CD1c-positive myeloid dendritic cell (primary cell): Measurements from ENCODE around the gene TPO.

Source experiments
- DNase-seq: peaks from one replicate; pipeline ENCODE4 v3.0.0-alpha.2; 2016; ENCODE audit errors: extremely low spot score

The TPO gene

GRCh38 chr2:1584051-1584531, 170.8 kb downstream of the TPO start:
- no peak for DNase-seq

DNA sequence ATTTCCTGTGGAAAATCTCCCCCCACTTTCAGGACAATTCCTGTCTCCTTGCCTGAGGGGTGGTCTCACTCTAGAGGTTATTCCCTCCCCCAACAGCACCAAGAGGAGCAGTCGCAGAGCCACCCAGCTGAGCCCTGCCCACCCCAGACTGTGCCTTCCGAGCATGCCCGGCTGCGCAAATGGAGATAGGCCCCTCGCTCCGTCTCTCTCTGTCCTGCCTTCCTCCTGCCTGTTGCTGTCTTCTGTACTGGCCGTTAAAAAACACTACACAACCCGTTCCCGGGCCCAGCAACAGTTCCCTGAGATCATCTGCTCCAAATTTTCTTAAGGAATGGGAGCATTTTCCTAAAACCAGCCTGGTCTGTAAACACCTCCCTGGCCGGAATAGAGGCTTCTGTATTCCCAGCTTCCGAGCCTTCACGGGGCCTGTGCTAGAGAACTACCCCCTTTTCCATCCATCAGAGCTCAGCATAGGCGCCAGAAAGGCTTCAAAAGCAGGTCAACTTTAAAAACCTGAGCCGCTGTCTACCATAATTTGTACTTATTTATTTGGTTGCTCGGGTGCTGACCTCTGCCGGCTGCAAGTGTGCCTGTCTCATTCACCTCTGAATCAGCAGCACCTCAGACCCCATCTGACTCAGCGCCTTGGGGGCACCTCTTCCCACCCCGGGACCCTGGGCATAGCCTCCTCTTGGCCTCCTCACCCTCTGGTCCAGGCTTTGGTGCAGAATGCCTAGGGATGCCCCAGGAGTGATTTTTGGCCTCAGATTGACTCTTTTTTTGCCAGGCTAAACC, 171.6 kb downstream of the TPO start:
- no peak for DNase-seq

DNA sequence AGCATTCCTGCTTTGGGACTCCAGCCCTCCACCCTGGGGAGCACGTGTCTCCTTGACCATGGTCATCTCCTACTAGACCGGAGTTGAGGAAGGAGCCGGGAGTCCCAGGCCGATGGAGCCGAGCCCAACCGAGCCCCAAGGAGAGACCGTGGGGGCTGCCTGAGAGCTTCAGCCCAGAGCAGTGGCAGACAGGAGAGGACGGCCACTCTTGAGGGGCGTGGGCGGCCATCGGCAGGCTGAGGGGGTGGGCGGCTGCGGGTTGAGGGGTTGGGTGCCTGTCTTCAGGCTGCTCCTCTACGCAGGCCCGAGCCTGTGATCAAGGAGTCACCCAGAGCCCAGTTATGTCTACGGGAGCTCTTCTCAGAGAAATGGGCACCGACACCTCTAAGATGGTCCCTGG, 172.4 kb downstream of the TPO start:
- DNase-seq: no peak

DNA sequence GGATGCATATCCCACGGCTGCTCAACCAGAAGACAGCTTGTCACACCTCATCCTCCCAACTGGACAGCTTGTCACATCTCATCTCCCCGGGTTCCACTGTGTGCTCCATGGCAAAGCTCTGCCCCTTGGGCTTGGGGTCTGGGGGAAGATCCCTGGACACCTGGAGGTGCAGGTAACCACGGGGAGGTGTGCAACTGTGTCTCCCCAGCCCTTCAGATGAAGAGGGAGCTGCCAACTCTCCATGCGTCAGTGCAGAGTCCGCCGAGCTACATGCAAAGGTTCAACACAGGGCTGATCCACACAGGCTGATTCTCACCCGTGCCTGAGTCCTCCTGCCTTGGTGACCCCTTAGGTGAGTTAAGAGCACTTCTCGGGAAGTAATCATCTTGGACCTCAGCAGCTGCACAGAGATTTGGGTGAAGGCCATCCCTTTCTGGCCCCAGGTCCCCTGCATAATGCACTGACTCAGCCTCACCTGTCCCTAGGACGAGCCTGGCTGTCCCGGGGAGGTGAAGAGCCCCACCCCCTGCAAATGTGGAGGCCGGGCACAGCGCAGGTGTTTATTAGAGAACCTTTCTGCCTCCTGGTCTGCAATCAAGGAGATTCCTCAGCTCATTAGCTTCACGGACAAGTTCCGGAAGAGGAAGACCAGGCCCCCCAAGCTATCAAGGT, 173.1 kb downstream of the TPO start:
- DNase-seq: no peak

DNA sequence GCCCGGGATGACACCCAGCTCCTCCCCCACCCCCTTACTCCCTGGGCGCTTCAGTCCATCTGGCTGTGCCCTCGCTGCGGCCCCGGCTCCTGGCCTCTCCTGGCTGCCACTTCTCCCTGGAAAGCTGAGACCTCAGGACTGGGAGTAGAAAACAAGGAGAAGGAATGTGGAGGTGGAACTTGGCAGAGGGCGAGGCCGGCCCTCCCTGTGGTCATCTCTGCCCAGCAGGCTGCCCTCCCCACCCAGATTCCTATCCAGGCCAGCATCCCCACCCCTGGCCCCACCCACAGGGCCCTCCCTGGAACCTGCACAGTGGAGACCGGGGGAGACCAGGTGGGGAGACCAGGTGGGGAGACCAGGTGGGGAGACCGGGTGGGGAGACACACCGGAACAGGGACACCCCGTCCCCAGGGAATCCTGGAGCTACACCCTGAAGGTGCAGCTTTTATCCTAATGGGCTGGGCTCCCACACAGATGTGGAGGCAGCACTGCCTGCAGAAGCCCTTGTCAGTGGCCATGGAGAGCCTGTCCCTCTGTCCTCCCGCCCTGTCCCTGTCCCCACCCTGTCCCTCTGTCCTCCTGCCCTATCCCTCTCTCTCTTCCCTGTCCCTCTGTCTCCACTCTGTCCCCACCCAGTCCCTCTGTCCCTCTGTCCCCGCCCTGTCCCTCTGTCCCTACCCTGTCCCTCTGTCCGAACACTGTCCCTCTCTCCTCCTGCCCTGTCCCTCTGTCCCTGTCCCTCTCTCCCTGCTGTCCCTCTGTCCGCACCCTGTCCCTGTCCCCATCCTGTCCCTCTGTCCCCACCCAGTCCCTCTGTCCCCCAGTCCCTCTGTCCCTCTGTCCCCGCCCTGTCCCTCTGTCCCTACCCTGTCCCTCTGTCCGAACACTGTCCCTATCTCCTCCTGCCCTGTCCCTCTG, 173.9 kb downstream of the TPO start:
- DNase-seq: no peak

- no peak for DNase-seq
These were observed 175.1 kb downstream of the TPO start for GRCh38 chr2:1588051-1588977.

DNA sequence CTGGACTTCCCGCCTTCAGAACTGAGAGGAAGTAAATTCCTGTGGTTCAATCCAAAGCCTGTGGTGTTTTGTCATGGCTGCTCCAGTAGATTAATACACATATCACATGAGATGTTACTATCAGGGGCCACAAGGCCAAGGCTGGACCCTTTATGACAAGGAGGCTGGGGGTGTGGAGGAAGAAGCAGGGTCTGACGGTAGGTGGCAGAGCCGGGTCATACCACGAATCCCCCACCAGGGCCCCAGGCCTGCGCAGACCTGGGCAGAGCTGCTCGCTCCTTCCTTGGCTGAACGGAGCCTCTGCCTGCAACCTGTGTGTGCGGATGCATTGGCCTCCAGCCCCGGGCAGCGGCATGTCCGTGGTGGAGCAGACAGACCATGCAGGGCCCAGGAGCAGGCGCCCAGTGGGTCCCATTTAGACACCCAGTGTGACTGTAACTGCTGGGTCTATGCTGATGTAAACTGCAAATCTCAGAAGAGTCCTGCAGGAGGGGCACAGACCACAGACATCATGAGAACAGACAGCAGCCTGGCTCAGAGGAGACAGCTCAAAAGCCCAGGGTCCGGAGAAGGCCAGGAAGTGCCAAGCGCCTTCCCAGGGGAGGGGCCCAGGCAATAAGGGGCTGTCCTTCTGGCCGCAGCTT, 175.8 kb downstream of the TPO start:
- DNase-seq: no peak

GRCh38 chr2:1590596-1591460, 177.6 kb downstream of the TPO start:
- no peak for DNase-seq

DNA sequence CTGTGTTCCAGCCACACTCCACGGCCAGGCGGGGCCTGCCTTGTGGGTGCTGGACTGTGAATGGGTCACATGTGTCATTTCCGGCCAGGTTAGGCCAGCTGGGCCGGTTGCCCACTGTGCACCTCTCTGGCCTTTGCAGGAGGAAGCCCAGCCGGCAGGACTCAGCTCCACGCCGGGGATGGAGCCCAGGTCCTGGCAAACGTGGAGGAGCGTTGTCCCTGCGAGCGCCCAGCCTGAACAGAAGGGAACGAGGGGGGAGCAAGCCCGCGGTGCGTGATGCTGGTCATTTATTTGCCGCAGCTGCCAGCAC, 178.2 kb downstream of the TPO start:
- DNase-seq: no peak
